GM12874 (cell line): ENCODE results near the gene KLHL35.

Experiments
- CTCF ChIP-seq: IDR thresholded peaks from 2 replicates; pipeline ENCODE4 v1.5.1; 2011; ENCODE audit warnings: low read depth, mild to moderate bottlenecking, control low read depth, low read length, moderate library complexity; ENCODE audit not compliant: insufficient read depth

KLHL35 gene

DNA sequence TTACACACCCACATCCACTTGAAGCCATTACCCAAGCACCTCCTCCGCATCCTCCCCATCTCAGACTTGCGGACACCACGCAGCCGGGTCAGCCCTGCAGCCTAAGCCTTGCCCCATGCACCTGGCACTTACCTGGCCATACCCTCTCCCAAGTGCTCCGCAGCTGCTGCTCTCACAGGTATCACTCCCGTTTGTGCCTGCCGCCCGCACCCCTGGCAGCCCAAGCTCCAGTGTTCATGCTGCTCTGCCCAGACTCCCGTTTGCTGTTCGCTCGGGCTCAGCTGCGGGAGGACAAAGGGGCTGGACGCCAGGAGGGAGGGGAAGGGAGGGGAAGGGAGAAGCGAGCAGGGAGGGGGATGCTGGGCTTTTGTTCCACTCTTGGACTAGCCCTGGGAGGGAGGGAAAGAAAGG, at the start of gene KLHL35:
Gene KLHL35, minus strand, starts transcription at position 293 of the 411 bp plus-strand sequence. CDS start 2,574 bp downstream, outside the sequence.
- TF ChIP-seq CTCF, result no peak

DNA sequence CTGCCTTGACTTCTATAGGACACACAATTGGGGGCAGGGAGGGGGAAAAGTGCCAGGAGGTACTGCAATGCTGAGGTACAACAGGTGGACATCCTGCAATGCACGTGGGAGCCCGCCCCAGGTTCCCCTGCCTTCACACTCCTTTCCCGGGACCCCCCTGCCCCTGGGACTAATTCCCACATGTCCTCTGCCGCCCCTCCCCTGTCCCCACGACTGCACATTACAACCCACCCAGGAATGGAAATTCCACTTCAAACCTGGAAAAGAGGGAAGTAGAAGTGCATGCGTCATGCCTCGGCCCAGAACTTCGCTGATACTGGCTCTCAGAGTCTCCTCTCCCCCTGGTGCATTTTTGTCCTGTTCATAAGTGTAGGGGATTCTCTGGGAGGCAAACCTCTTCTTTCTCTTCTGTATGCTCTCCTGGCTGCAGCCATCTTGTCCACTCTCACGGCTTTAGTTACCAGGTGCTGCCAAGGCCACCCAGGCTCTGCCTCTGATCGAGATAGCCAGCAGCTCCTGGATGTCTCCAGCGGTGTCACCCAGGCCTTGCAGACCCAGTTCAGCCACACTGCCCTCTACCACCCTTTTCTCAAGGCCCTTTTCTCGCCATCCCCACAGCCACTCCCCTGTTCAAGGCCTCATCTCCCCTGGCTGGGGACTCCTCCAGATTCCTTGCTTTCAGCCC, 49.1 kb upstream of the KLHL35 start:
- TF ChIP-seq CTCF, result no peak

DNA sequence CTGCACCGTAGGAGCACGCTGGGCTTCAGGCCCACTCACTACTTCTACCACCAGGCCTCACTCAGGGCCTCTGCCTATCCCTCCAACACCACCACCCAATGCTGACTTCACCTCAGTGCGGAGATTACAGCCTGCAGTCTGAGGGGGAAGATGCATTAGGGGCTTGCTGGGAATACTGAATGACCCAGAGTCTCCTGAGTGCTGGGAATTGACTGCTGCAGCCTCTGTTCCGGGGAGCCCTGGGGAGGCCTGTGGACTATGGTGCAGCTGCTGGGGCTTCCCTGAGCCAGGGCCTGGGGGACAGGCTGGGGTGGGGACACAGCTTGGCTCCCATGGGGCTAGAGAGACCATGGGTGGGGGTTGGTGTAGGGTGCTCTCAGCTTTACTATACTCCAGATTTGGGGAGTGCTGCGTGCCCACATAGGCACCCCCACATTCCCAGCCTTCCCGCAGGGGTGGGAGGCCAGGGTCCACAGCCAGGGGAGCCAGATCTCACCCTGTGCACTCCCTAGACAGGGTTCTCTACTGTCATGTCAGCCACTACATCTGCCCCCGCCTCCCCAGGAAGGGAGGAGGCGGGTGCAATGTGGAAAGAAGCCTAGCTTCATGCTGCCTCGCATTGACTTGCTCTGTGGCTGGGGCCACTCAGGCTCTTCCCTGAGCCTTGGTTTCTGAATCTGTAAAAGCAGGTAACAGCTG, 48.4 kb upstream of the KLHL35 start:
- no peak for TF ChIP-seq CTCF

DNA sequence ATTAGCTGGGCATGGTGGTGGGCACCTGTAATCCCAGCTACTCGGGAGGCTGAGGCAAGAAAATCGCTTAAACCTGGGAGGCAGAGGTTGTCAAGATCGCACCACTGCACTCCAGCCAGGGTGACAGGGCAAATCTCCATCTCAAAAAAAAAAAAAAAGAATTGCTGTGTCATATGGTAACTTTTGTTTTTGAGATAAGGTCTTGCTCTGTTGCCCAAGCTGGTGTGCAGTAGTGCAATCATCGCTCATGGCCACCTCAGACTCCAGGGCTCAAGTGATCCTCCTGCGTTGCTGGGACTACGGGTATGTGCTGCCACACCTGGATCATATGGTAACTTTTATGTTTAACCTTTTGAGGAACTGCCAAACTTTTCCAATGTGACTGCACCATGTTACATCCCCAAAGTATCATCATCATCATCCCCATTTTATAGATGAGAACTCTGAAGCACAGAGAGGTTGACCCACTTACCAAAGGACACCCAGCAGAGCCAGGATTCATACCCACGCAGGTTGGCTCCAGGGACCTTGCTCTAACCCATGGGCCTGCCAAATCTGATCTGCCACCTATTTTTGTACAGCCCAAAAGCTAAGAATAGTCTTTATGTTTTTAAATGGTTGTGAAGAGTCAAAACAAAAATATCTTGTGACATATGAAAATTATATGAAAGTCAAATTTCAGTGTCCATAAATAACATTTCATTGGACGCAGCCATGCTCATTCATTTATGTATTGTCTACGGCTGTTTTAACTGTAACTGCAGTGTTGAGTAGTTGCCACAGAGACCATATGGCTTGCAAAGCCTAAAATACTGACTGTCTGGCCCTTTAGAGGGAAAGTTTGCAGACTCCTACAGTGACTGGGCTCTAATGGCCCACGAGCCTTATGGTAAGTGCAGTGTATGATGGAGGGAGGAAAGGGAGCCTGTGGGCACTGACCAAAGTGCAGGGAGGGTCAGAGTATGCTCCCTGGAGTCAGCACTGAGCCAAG, 47.5 kb upstream of the KLHL35 start:
- no peak for TF ChIP-seq CTCF

- TF ChIP-seq CTCF, result no peak
Measured at GRCh38 chr11:75479597-75480145, 46.7 kb upstream of the KLHL35 start.

DNA sequence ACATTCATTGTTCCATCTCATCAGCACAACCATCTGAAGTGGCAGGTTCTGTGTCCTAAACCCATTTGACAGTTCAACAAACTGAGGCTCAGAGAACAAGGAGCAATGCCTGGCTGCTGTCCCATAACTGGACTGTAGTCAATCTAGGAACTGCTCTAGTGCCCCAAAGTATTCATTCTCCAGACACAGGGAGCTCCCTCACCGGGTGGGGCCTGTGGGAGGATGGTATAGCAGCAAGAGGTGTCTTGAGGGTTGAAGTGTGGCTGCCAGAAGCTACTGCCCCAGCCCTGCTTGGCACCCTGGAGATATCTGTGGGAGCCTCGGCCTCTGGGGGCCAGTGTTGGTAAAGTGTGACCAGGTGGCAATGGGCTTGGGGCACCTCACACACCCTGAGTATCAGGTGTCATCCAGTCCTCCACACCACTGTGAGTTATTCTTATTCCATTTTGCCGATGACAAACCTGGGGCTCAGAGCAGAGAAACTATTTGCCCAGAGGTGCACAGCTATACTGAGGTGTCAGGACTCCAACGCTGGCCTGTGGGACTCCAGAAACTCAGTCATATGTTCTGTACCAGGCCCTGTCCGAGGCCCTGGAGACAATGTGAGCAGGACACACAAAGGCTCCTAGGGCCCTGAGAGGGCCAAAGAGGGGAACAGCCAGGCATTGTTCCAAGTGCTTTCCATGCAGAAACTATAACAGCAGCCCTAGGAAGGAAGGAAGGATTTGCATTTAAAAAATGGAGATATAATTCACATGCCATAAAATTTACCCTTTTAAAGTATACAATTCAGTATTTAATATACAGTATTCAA, 46.0 kb upstream of the KLHL35 start:
- TF ChIP-seq CTCF, result no peak
